IPS-20b (cell line): ENCODE data around the gene KLHL29.

Source experiments
- H3K27ac ChIP-seq: one replicate; pipeline ENCODE4 v1.5.1; 2013; ENCODE audit warnings: low read length
- H3K27me3 ChIP-seq: 2 replicates; pipeline ENCODE4 v1.6.1; 2013; ENCODE audit warnings: mild to moderate bottlenecking, low read length, inconsistent platforms; ENCODE audit not compliant: insufficient read depth
- H3K36me3 ChIP-seq: 2 replicates; pipeline ENCODE4 v1.6.1; 2013; ENCODE audit warnings: low read depth, mild to moderate bottlenecking, inconsistent platforms, low read length, moderate library complexity; ENCODE audit not compliant: insufficient read depth
- H3K4me1 ChIP-seq: 2 replicates; pipeline ENCODE4 v1.6.1; 2013; ENCODE audit warnings: mild to moderate bottlenecking, control low read depth, inconsistent platforms, low read length, moderate library complexity; ENCODE audit not compliant: insufficient read depth
- H3K4me3 ChIP-seq: 2 replicates; pipeline ENCODE4 v1.5.1; 2013; ENCODE audit warnings: mild to moderate bottlenecking, low read length, inconsistent platforms
- H3K9ac ChIP-seq: 2 replicates; pipeline ENCODE4 v1.6.1; 2013; ENCODE audit warnings: low read depth, mild to moderate bottlenecking, inconsistent platforms, low read length, moderate library complexity
- H3K9me3 ChIP-seq: 2 replicates; pipeline ENCODE4 v1.6.1; 2013; ENCODE audit warnings: mild to moderate bottlenecking, low read depth, low read length, inconsistent platforms; ENCODE audit not compliant: insufficient read depth

KLHL29 gene

DNA sequence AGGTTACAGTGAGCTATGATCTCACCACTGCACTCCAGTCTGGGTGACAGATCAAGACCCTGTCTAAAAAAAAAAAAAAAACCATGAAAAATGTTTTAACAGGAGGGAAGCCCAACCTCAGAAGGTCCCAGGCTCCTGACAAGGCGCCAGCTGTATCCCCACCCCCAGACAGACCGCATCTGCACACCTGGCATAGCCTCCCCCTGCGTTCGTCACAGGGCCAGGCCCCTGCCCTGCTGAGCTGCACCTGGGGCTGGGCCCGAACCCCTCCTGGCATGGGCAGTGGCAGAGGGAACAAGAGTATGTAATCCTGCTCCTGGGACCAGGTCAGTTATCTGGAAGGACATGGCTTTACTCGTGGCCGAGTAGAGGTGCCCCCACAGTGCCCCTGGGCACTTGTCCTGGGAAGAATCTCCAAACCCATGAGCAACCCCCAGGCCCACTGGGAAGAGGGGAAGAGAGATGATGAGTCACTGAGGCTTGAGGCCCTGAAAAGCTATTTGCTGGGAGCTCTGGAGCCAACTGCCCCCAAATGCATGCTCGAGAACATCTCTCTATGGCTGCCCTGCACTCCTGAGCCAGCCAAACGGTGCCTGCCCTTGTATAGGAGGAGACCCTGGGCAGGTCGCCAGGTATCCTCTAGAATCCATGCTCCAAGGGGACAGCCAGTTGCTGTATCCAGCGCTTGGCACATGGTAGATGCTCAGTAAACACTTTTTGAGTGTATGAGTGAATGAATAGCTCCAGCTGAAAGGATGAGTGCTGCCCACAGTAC is 276.5 kb downstream of the KLHL29 start:
- H3K4me3 ChIP-seq = no peak overlapping the region
- H3K27ac ChIP-seq = no peak overlapping the region
- peaks cover 6% of the 10 kb centered on the region; the same call in 1 of the 2 replicates for H3K27me3 ChIP-seq
- no peaks in the 10 kb centered on the region for H3K9me3 ChIP-seq
- H3K36me3 ChIP-seq = no peaks in the 10 kb centered on the region
- 0 out of 2 replicates have a peak, but pooled peaks cover 5% of the 10 kb centered on the region for H3K4me1 ChIP-seq
- H3K9ac ChIP-seq = no peak overlapping the region

DNA sequence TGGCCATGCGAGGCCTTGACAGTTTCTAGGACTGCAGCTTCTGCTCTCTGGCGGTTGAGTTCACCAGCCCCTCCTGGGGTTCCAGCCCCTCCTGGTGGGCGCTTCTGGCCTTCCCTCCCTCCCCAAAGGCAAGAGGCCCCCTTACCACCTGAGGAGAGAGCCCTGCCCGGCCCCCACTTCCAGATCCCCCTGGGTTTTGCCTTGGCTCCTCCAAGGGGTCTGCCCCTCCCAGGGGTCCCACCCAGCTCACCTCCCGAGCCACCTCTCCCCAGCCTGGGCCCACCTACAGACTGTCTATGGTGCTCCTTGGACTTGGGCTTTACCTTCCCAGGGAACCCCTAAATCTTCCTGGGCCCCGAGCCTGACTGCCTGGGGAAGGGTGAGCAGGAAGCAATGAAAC is 277.5 kb downstream of the KLHL29 start:
- no peak overlapping the region for H3K9ac ChIP-seq
- H3K9me3 ChIP-seq = no peaks in the 10 kb centered on the region
- H3K4me1 ChIP-seq = no peaks in the 10 kb centered on the region
- H3K4me3 ChIP-seq = no peak overlapping the region
- no peaks in the 10 kb centered on the region for H3K36me3 ChIP-seq
- peaks cover 6% of the 10 kb centered on the region; the same call in 1 of the 2 replicates for H3K27me3 ChIP-seq
- H3K27ac ChIP-seq = no peak overlapping the region

DNA sequence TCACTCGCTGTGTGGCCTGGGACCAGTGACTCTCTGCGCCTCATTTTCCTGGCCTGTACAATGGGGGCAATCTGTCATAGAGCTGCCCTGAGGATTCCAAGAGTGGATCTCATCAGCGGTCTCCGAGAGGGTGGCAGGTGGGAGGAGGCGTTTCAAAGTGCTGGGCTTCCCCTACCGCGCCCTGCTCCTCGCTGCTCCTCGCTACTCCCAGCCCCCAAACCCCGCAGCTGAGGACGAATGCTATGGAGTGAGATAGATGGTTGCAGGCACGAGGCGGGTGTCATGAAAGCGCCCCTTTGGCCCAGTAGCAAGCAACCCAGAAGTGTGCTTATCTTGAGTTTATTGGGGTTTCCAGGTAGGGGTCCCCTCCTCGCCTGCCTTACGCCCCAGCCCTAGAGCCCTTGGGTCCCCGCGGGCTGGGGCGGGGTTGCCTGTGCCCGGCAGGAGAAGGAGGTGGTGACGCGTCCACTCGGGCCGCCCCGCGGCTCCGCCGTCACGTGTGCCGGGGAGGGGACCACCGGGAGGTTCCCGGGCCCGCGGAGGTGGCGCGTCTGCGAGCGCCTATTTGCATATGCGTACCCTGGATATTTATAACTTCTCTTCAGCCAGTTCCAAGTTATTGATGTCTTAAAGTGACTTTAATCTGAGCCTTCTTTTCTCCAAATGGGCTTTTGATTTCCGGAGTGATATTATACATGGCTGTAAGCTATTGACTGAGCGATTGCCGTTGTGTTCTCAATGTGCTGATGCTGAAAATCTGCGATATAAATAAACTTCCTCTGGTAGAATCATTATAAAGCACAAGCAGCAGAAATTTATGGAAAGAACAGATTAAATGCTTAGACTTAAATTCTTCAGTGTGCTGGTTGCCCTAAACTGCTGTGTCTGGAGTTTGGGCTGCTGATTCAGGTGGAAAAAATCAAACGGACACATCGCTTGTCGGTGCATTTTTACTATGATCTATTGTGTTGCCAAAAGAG is 278.3 kb downstream of the KLHL29 start:
- no peak overlapping the region for H3K27ac ChIP-seq
- H3K27me3 ChIP-seq = peaks cover 6% of the 10 kb centered on the region; the same call in 1 of the 2 replicates
- H3K9ac ChIP-seq = no peak overlapping the region
- peak overlapping the region; percentile 28; the same call in 1 of the 2 replicates for H3K4me3 ChIP-seq
- H3K9me3 ChIP-seq = no peaks in the 10 kb centered on the region
- no peaks in the 10 kb centered on the region for H3K36me3 ChIP-seq
- H3K4me1 ChIP-seq = no peaks in the 10 kb centered on the region

DNA sequence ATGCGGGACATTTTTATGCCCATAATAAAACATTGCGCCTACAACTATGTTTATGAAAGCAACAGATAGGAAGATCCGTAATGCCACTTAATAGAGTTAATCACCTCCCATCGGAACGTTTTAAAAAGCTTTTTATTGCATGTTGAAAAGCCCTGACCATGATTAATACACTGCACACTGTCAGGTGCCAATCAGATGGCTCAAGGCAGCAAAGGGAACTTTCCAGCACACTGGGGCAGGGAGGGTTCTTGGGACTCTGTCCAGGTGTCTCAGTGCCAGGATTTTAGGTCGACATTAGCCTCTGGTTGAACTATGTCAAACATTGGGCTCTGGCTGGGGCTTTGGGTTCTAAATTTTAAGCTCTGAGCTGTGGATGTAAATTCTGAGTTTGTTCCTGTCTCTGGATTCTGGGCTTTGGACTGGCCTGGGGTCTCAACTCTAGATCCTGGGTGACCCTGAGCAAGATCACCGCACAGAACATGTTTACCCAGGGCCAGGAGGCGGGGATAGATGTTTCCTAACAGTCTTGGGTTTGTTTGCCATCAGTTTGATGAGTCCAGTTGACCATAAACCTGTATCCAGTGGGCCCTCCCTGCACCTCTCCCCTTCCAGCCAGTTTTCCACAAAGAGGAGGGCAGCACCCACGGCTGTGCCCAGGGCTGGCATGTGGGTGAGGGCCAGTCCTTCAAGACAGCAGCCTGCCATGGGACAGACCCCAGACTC is 279.2 kb downstream of the KLHL29 start:
- Histone ChIP-seq H3K27me3 (peaks cover 6% of the 10 kb centered on the region; the same call in 1 of the 2 replicates), H3K4me3 (no peak overlapping the region), H3K36me3 (no peaks in the 10 kb centered on the region), H3K4me1 (no peaks in the 10 kb centered on the region), H3K27ac (no peak overlapping the region), H3K9ac (no peak overlapping the region), H3K9me3 (no peaks in the 10 kb centered on the region)

DNA sequence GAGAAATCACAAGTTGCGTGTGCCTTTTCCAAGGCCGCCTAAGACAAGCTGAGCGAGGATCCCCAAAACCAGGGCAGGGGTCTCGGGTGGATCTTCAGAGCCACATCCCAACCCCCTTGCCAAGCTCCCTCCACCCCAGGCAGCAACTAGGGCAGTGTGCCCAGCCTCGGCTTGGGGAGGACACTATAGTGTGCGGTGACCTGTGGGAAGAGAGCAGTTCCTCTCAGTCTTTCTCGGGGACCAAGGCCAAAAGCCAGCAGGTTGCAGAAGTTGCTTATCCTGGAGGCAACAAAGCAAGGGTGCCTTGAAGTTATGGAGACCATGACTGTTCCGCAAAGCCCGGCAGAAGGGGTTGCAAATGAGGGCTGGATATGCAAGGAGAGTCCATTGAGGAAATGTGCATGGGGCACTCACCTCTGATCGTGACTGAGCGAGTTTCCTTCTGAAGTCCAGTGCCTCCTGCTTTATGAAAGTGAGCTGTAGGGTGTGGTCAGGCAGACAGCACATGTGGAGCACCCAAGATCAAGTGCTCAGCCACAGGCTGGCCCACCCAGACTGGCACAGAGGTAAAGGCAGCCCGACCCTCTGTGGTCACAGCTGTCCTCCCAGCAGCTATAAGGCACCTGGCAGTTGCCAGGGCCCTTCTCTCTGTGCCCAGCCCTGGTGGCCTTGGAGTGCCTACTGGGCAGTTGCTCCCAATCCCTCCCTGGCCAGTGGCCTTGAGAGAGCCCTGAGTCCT is 281.4 kb downstream of the KLHL29 start:
- Histone ChIP-seq H3K36me3 (no peaks in the 10 kb centered on the region), H3K27me3 (peaks cover 6% of the 10 kb centered on the region; the same call in 1 of the 2 replicates), H3K27ac (no peak overlapping the region), H3K4me1 (no peaks in the 10 kb centered on the region), H3K4me3 (no peak overlapping the region), H3K9ac (no peak overlapping the region), H3K9me3 (no peaks in the 10 kb centered on the region)

DNA sequence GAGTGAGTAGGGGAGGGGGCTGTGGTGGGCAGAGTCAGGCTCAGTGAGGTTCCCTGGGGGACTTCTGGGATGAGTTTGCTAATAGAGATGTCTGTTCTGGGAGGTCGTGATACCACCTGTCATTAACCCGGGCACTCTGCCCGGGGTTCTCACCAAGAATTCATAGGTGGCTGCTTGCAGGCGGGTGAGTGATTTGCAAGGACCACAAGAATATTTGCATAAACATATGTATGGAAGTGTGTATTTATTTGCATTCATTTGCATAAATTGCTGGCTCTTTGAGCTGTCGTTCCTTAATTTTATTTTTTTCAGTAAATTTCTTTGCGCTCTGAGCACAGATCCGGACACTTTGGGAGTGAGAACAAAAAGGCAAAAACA is 282.0 kb downstream of the KLHL29 start:
- no peaks in the 10 kb centered on the region for H3K36me3 ChIP-seq
- no peak overlapping the region for H3K27ac ChIP-seq
- no peaks in the 10 kb centered on the region for H3K4me1 ChIP-seq
- no peak overlapping the region for H3K4me3 ChIP-seq
- no peaks in the 10 kb centered on the region for H3K9me3 ChIP-seq
- no peak overlapping the region for H3K9ac ChIP-seq
- peaks cover 6% of the 10 kb centered on the region; the same call in 1 of the 2 replicates for H3K27me3 ChIP-seq

DNA sequence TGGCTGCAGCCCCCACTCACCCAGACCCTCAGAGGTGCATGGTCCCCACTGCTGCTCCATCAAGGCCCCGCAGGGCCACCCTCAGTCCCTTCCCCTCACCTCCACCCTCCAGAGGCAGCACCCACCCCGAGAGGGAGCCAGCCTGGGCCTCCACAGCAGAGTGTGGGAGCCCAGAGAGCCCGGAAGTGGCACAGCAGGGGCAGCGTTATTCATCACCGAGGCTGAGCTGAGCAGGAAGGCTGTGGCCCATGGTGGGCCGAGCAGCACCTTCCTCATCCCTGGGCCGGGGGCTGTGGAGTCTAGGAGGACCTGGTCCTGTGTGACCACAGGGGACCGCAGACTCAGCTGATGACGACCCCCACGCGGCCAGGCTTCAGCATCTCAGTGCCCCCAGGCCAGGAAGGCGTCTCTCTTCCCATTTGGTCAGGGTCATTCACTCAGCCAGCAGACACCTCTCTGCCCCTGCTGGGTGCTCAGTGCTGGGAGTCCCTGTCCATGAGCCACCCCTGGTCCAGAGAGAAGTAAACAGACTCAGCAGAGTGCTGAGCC is 283.9 kb downstream of the KLHL29 start:
- Histone ChIP-seq H3K27ac (no peak overlapping the region), H3K27me3 (peaks cover under 1% of the 10 kb centered on the region; the same call in 1 of the 2 replicates), H3K36me3 (no peaks in the 10 kb centered on the region), H3K4me1 (no peaks in the 10 kb centered on the region), H3K9ac (no peak overlapping the region), H3K9me3 (no peaks in the 10 kb centered on the region), H3K4me3 (no peak overlapping the region)

DNA sequence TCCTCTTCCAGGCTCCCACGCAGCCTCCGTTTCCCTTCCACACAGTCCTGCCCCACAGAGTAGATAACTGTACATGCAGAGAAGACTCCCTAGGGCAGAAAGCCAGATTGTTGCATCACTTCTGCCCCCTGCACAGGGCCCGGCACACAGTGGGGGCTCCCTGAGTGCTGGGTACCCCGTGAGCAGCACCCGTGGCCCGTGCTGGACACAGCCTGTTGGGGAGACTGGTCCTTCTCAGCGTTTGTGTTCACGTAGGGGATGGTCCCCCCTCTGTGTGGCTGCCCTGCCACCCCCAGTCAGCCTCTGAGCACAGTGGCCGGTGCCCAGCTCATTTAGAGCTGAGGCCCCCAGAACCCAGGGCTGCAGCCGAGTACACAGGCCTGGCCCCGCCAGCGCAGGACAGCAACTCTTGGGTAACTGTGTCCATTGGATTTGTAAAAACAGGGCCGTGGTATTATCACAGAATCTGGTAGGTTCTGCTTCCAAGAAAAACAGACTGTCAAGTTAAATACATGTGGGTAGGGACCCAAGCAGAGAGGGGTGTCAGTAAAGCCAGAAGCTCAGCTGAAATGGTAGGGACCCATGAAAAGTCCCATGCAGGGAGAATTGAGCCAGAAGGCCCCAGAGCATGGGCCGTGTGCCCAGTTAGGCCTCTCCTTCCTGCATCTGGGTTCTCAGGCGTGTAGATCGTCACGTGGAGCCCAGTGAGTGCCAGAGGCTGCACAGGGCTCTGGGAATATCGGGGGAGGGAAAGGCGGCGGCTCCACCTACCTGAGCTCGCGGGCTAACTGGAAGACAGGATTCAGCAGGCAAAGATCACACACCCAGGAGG is 284.6 kb downstream of the KLHL29 start:
- H3K9ac ChIP-seq = no peak overlapping the region
- no peaks in the 10 kb centered on the region for H3K4me1 ChIP-seq
- H3K27ac ChIP-seq = no peak overlapping the region
- no peaks in the 10 kb centered on the region for H3K9me3 ChIP-seq
- no peaks in the 10 kb centered on the region for H3K36me3 ChIP-seq
- H3K4me3 ChIP-seq = no peak overlapping the region
- no peaks in the 10 kb centered on the region for H3K27me3 ChIP-seq

DNA sequence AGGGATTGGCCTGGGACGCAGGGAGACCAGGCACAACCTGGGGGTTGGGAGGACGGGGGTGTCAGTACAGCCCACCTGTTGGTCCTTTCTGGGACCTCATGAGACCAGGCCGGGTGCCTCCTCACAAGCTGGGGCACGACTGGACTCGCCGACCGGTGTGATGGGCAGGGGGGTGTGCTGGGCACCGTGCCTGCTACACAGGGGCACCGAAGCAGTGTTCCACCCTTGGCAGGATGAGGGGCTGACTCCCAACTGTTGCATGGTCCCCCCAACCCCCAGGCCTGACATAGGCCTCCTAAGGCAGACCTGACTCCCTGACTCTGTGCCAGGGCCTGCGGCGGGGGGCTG is 285.2 kb downstream of the KLHL29 start:
- Histone ChIP-seq H3K27ac (no peak overlapping the region), H3K4me3 (no peak overlapping the region)

DNA sequence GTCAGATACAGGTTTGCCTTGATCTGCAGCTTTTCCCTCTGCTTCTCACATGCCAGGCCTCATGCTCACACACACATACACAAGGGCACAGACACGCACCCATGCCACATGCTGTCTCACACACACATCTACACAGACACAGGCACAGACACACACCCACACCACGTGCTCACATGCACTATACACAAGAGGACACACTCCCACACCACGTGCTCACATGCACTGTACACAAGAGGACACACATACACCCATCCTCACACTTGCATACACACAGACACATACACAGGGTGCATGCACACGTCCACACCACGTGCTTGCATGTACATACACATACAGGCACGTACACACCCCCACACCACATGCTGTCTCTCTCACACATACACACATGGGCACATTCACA is 288.1 kb downstream of the KLHL29 start:
- H3K4me1 ChIP-seq = no peaks in the 10 kb centered on the region
- no peak overlapping the region for H3K9ac ChIP-seq
- H3K27me3 ChIP-seq = no peaks in the 10 kb centered on the region

More for the DNA sequence above, 285.2 kb downstream of the KLHL29 start:
- H3K4me1 ChIP-seq = no peaks in the 10 kb centered on the region
- H3K27me3 ChIP-seq = no peaks in the 10 kb centered on the region
- H3K36me3 ChIP-seq = no peaks in the 10 kb centered on the region
- H3K9me3 ChIP-seq = no peaks in the 10 kb centered on the region
- no peak overlapping the region for H3K9ac ChIP-seq

More for the DNA sequence above, 288.1 kb downstream of the KLHL29 start:
- H3K27ac ChIP-seq = no peak overlapping the region
- no peaks in the 10 kb centered on the region for H3K36me3 ChIP-seq
- no peaks in the 10 kb centered on the region for H3K9me3 ChIP-seq
- H3K4me3 ChIP-seq = no peak overlapping the region
